GM18507 (cell line): ENCODE results near the gene TPSG1.
"Not testable (repeated sequence)": the region's sequence is repeated elsewhere in the genome, so short reads cannot be mapped to it uniquely, and the experiment has no call there.

Experiments used
- DNase-seq: peaks from one replicate; pipeline ENCODE4 v3.0.0; 2011; ENCODE audit warnings: low read depth; ENCODE audit not compliant: insufficient read length; ENCODE audit errors: extremely low spot score
- FAIRE-seq: peaks from 2 replicates; lab custom pipeline; 2011; peaks lifted over from hg19 to GRCh38; lab: Jason Lieb, UNC

The TPSG1 gene

GRCh38 chr16:1237990-1238389 is 12.9 kb upstream of the TPSG1 start:
- no peak for DNase-seq

GRCh38 chr16:1236659-1237058 is 11.6 kb upstream of the TPSG1 start:
- not testable (repeated sequence) for DNase-seq
- peak; percentile 89 for FAIRE-seq

More at GRCh38 chr16:1237990-1238389, 12.9 kb upstream of the TPSG1 start:
- FAIRE-seq, result no peak

- DNase-seq, FAIRE-seq: not testable (repeated sequence)
Observed at GRCh38 chr16:1232049-1232748, 7.1 kb upstream of the TPSG1 start.

- not testable (repeated sequence) for FAIRE-seq
Observed at GRCh38 chr16:1231301-1231700, 6.2 kb upstream of the TPSG1 start.

GRCh38 chr16:1230471-1231212 is 5.6 kb upstream of the TPSG1 start:
- not testable (repeated sequence) for DNase-seq, FAIRE-seq

More at GRCh38 chr16:1231301-1231700, 6.2 kb upstream of the TPSG1 start:
- DNase-seq, result not testable (repeated sequence)

GRCh38 chr16:1230084-1230470 is 5.0 kb upstream of the TPSG1 start, which contains the start of gene TPSB2:
TSS of gene TPSB2 (minus strand) at chr16:1230184. CDS start at chr16:1229951, 233 bp downstream.
- DNase-seq, FAIRE-seq: not testable (repeated sequence)

GRCh38 chr16:1229476-1229875 is 4.4 kb upstream of the TPSG1 start:
- DNase-seq, FAIRE-seq: not testable (repeated sequence)

- not testable (repeated sequence) for FAIRE-seq
Observed at GRCh38 chr16:1228227-1228626, 3.2 kb upstream of the TPSG1 start.

GRCh38 chr16:1226692-1227091 is 1.6 kb upstream of the TPSG1 start:
- FAIRE-seq, DNase-seq: not testable (repeated sequence)

More at GRCh38 chr16:1228227-1228626, 3.2 kb upstream of the TPSG1 start:
- not testable (repeated sequence) for DNase-seq

- DNase-seq, FAIRE-seq: not testable (repeated sequence)
Observed at GRCh38 chr16:1225728-1226311, 752 bp upstream of the TPSG1 start.

GRCh38 chr16:1224558-1224957 is 510 bp downstream of the TPSG1 start:
- no peak for FAIRE-seq
- DNase-seq, result no peak

- no peak for DNase-seq
- no peak for FAIRE-seq
Observed at GRCh38 chr16:1223355-1224214, 1.5 kb downstream of the TPSG1 start.

- no peak for FAIRE-seq
- DNase-seq, result no peak
Observed at GRCh38 chr16:1222553-1223354, 2.3 kb downstream of the TPSG1 start.

GRCh38 chr16:1221628-1222552 is 3.2 kb downstream of the TPSG1 start:
- FAIRE-seq (no peak), DNase-seq (no peak)

- DNase-seq (no peak), FAIRE-seq (no peak)
Observed at GRCh38 chr16:1220841-1221627, 4.0 kb downstream of the TPSG1 start.

GRCh38 chr16:1220098-1220728 is 4.9 kb downstream of the TPSG1 start:
- no peak for DNase-seq
- no peak for FAIRE-seq
